HEK293T (cell line): ENCODE data around the gene RUFY1.
"Not testable (repeated sequence)": the region's sequence is repeated elsewhere in the genome, so short reads cannot be mapped to it uniquely, and the experiment has no call there.

Experiments
- CTCF ChIA-PET: fragments of 350-600 bp; formaldehyde crosslinking; extraction: SDS; loops from one replicate; lab custom pipeline; 2021; ENCODE audit warnings: antibody characterized with exemption, inconsistent platforms; lab: Yijun Ruan, JAX
- POLR2A ChIA-PET: fragments of 350-600 bp; formaldehyde crosslinking; extraction: SDS; loops from one replicate; lab custom pipeline; 2020; ENCODE audit warnings: antibody characterized with exemption, inconsistent platforms; lab: Yijun Ruan, JAX
- DNase-seq: peaks from one replicate; pipeline ENCODE4 v3.0.0; 2012; ENCODE audit warnings: mixed read lengths; ENCODE audit errors: extremely low spot score
- ARNT ChIP-seq: fragments of 450-650 bp; IDR thresholded peaks from 2 replicates; pipeline ENCODE4 v1.6.1; 2017; ENCODE audit warnings: mild to moderate bottlenecking
- BHLHE40 ChIP-seq: fragments of 450-650 bp; IDR thresholded peaks from 2 replicates; pipeline ENCODE4 v1.6.1; 2016; ENCODE audit warnings: mild to moderate bottlenecking, moderate library complexity, borderline replicate concordance
- CTBP1 ChIP-seq: fragments of 450-650 bp; IDR thresholded peaks from 2 replicates; pipeline ENCODE4 v1.6.1; 2016; ENCODE audit warnings: borderline replicate concordance
- ELF4 ChIP-seq: fragments of 450-650 bp; IDR thresholded peaks from 2 replicates; pipeline ENCODE4 v1.6.1; 2017; ENCODE audit warnings: antibody characterized with exemption
- FOXA1 ChIP-seq: fragments of 450-650 bp; IDR thresholded peaks from 2 replicates; pipeline ENCODE4 v1.6.1; 2016; ENCODE audit warnings: mild to moderate bottlenecking
- FOXK2 ChIP-seq: fragments of 450-650 bp; IDR thresholded peaks from 2 replicates; pipeline ENCODE4 v1.6.1; 2016; ENCODE audit warnings: mild to moderate bottlenecking
- FOXM1 ChIP-seq: fragments of 450-650 bp; IDR thresholded peaks from 2 replicates; pipeline ENCODE4 v1.6.1; 2017; ENCODE audit warnings: mild to moderate bottlenecking, borderline replicate concordance
- HDGF ChIP-seq: fragments of 450-650 bp; IDR thresholded peaks from 2 replicates; pipeline ENCODE4 v1.6.1; 2017; ENCODE audit warnings: antibody characterized with exemption, borderline replicate concordance
- L3MBTL2 ChIP-seq: fragments of 450-650 bp; conservative IDR thresholded peaks from 2 replicates; pipeline ENCODE4 v1.6.1; 2016; ENCODE audit warnings: mild to moderate bottlenecking
- LEF1 ChIP-seq: fragments of 450-650 bp; IDR thresholded peaks from 2 replicates; pipeline ENCODE4 v1.6.1; 2017; ENCODE audit warnings: mild to moderate bottlenecking, borderline replicate concordance
- NFRKB ChIP-seq: fragments of 450-650 bp; IDR thresholded peaks from 2 replicates; pipeline ENCODE4 v1.6.1; 2016; ENCODE audit warnings: mild to moderate bottlenecking, moderate library complexity
- SP1 ChIP-seq: fragments of 450-650 bp; IDR thresholded peaks from 2 replicates; pipeline ENCODE4 v1.6.1; 2017
- SUZ12 ChIP-seq: fragments of 450-650 bp; IDR thresholded peaks from 2 replicates; pipeline ENCODE4 v1.6.1; 2016; ENCODE audit warnings: mild to moderate bottlenecking
- TARDBP ChIP-seq: fragments of 450-650 bp; IDR thresholded peaks from 2 replicates; pipeline ENCODE4 v1.6.1; 2016
- ZNF384 ChIP-seq: fragments of 450-650 bp; IDR thresholded peaks from 2 replicates; pipeline ENCODE4 v1.6.1; 2016
- TF ChIP-seq, protein P1 (sequence below): fragments of 450-650 bp; IDR thresholded peaks from 2 replicates; pipeline ENCODE4 v1.6.1; 2016

RUFY1 gene

GRCh38 chr5:179509239-179509638 is 41.1 kb upstream of the RUFY1 start:
- DNase-seq, result no peak
- ChIA-PET CTCF (interaction anchor here (0.6 kb wide), 1 partner anchor 12 kb away, joined by 3 read pairs; no protein-coding TSS in a partner anchor), POLR2A (no interaction called here)
- TF ChIP-seq ELF4 (no peak), BHLHE40 (no peak), LEF1 (no peak)

GRCh38 chr5:179509845-179510244 is 40.5 kb upstream of the RUFY1 start:
- CTCF ChIA-PET, result interaction anchor here (0.6 kb wide), 1 partner anchor 493 kb away, joined by 3 read pairs; no protein-coding TSS in a partner anchor
- no peak for DNase-seq
- TF ChIP-seq NFRKB, result no peak
- TF ChIP-seq SP1, result no peak
- no peak for TF ChIP-seq TARDBP
- TF ChIP-seq BHLHE40, result no peak
- TF ChIP-seq L3MBTL2, result no peak
- TF ChIP-seq LEF1, result no peak
- TF ChIP-seq FOXA1, result no peak
- TF ChIP-seq, protein P1, sequence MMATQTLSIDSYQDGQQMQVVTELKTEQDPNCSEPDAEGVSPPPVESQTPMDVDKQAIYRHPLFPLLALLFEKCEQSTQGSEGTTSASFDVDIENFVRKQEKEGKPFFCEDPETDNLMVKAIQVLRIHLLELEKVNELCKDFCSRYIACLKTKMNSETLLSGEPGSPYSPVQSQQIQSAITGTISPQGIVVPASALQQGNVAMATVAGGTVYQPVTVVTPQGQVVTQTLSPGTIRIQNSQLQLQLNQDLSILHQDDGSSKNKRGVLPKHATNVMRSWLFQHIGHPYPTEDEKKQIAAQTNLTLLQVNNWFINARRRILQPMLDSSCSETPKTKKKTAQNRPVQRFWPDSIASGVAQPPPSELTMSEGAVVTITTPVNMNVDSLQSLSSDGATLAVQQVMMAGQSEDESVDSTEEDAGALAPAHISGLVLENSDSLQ, result no peak
- no peak for TF ChIP-seq SUZ12
- TF ChIP-seq CTBP1, result no peak
- no peak for TF ChIP-seq ELF4
- no peak for TF ChIP-seq ARNT
- TF ChIP-seq FOXK2, result no peak
- TF ChIP-seq HDGF, result no peak
- no peak for TF ChIP-seq ZNF384
- TF ChIP-seq FOXM1, result no peak
- POLR2A ChIA-PET, result interaction anchor here (0.6 kb wide), 1 partner anchor 111 kb away, joined by 3 read pairs; no protein-coding TSS in a partner anchor

- POLR2A ChIA-PET, result no interaction called here
- no peak for DNase-seq
- no peak for TF ChIP-seq TARDBP
- no peak for TF ChIP-seq SUZ12
- no peak for TF ChIP-seq FOXK2
- no peak for TF ChIP-seq NFRKB
- no peak for TF ChIP-seq CTBP1
- TF ChIP-seq LEF1, result no peak
- TF ChIP-seq HDGF, result no peak
- no peak for TF ChIP-seq ZNF384
- TF ChIP-seq FOXA1, result no peak
- no peak for TF ChIP-seq BHLHE40
- TF ChIP-seq, protein P1, result no peak
- TF ChIP-seq L3MBTL2, result no peak
- TF ChIP-seq FOXM1, result no peak
- TF ChIP-seq ARNT, result no peak
- CTCF ChIA-PET, result no interaction called here
Measured at GRCh38 chr5:179512452-179513000, 37.8 kb upstream of the RUFY1 start.

GRCh38 chr5:179515501-179515900 is 34.9 kb upstream of the RUFY1 start:
- CTCF ChIA-PET, POLR2A ChIA-PET, DNase-seq: not testable (repeated sequence)

- no peak for DNase-seq
- ChIA-PET CTCF (no interaction called here), POLR2A (no interaction called here)
- TF ChIP-seq CTBP1 (no peak), ARNT (no peak), FOXA1 (no peak), SP1 (no peak), ZNF384 (no peak), BHLHE40 (no peak), SUZ12 (no peak), TARDBP (no peak), LEF1 (no peak), FOXK2 (no peak), L3MBTL2 (no peak), HDGF (no peak), ELF4 (no peak), FOXM1 (no peak), NFRKB (no peak)
- TF ChIP-seq, protein P1, result no peak
Measured at GRCh38 chr5:179516221-179516620, 34.1 kb upstream of the RUFY1 start.

- CTCF ChIA-PET, DNase-seq, POLR2A ChIA-PET: not testable (repeated sequence)
Measured at GRCh38 chr5:179517746-179518145, 32.6 kb upstream of the RUFY1 start.

GRCh38 chr5:179518369-179518768 is 32.0 kb upstream of the RUFY1 start:
- CTCF ChIA-PET, POLR2A ChIA-PET, DNase-seq: not testable (repeated sequence)

- POLR2A ChIA-PET, CTCF ChIA-PET, DNase-seq: not testable (repeated sequence)
Measured at GRCh38 chr5:179519416-179520070, 30.8 kb upstream of the RUFY1 start.

GRCh38 chr5:179522107-179522506 is 28.2 kb upstream of the RUFY1 start:
- DNase-seq, POLR2A ChIA-PET, CTCF ChIA-PET: not testable (repeated sequence)
